K562 (cell line): ENCODE results near the gene ARPP21. TPM values are rescaled to one million over a fixed set of nuclear protein-coding genes. Genes with fewer than 3 reads are reported as not detected.

ENCODE experiments used
- ATAC-seq: fragments of 200-7000 bp; cut with Tn5 transposase; 3 replicates; pipeline ENCODE4 v1.9.1; 2020; ENCODE audit warnings: moderate library complexity
- BruUV-seq: library from RNA; stranded (reverse); fragments of 400-500 nt; replicated peaks from 2 replicates; lab custom pipeline; 2021; lab: Mats Ljungman, UMichigan
- CTCF ChIA-PET: fragments of 300-600 bp; formaldehyde crosslinking; extraction: SDS; loops from one replicate; lab custom pipeline; 2021; ENCODE audit warnings: low intra/inter-chr PET ratio; lab: Yijun Ruan, JAX
- POLR2A ChIA-PET: fragments of 300-600, 350-650 bp; sonication (Branson Sonifier 250); formaldehyde crosslinking; extraction: SDS; loops from one replicate; lab custom pipeline; 2021; ENCODE audit warnings: antibody characterized with exemption, inconsistent platforms; lab: Yijun Ruan, JAX
- DNase-seq, 4 experiments: peaks; one replicate each; pipeline versions ENCODE4 v3.0.0 to v3.0.0-alpha.2; 2011 to 2018; ENCODE audit warnings: low spot score in 3 of 4, mixed read lengths in 3 of 4; ENCODE audit errors: extremely low read depth in 1 of 4
- FAIRE-seq: peaks from 2 replicates; lab custom pipeline; 2011; peaks lifted over from hg19 to GRCh38; lab: Jason Lieb, UNC
- H2AFZ ChIP-seq: 2 replicates; pipeline ENCODE4 v1.6.0; 2011; ENCODE audit warnings: low read depth, low read length, control low read depth, inconsistent platforms
- H3K27ac ChIP-seq: fragments of 200-600 bp; 3 replicates; pipeline ENCODE4 v1.8.0; 2011; ENCODE audit warnings: low read depth, mild to moderate bottlenecking, control low read depth, inconsistent platforms, low read length, moderate library complexity, mixed read lengths; ENCODE audit errors: extremely low read depth
- H3K27me3 ChIP-seq, 2 experiments: fragments of 300-600 bp in 1 of 2; 2 replicates in 1 of 2; 3 replicates in 1 of 2; pipeline versions ENCODE4 v1.6.0 to v1.8.0; 2011; ENCODE audit warnings: inconsistent platforms in 2 of 2, low read length in 2 of 2, mild to moderate bottlenecking in 1 of 2, mixed read lengths in 1 of 2, moderate library complexity in 1 of 2; ENCODE audit not compliant: control insufficient read depth in 2 of 2, insufficient read depth in 2 of 2
- H3K36me3 ChIP-seq: fragments of 300-600 bp; 3 replicates; pipeline ENCODE4 v1.8.0; 2011; ENCODE audit warnings: mild to moderate bottlenecking, low read length, inconsistent platforms; ENCODE audit not compliant: control insufficient read depth, insufficient read depth
- H3K4me1 ChIP-seq, 2 experiments: fragments of 200-600 bp in 1 of 2; replicated peaks in 1 of 2; 2 replicates in 1 of 2; 3 replicates in 1 of 2; pipeline versions ENCODE4 v1.5.1 to v1.8.0; 2011; ENCODE audit warnings: inconsistent platforms in 2 of 2, low read length in 2 of 2, mild to moderate bottlenecking in 1 of 2, mixed read lengths in 1 of 2, moderate library complexity in 1 of 2; ENCODE audit not compliant: control insufficient read depth in 2 of 2, insufficient read depth in 2 of 2
- H3K4me2 ChIP-seq: 2 replicates; pipeline ENCODE4 v1.6.1; 2011; ENCODE audit warnings: low read length, control low read depth, inconsistent platforms, mixed read lengths; ENCODE audit not compliant: insufficient read depth
- H3K4me3 ChIP-seq: fragments of 200-600 bp; sonication (generic), shearing (Covaris generic); 2 replicates; pipeline ENCODE4 v1.5.1; 2016; ENCODE audit warnings: control low read depth, inconsistent platforms
- H3K79me2 ChIP-seq: fragments of 200-600 bp; 3 replicates; pipeline ENCODE4 v1.8.0; 2011; ENCODE audit warnings: low read length, inconsistent platforms; ENCODE audit not compliant: control insufficient read depth, insufficient read depth
- H3K9ac ChIP-seq, 2 experiments: 2 replicates each; pipeline versions ENCODE4 v1.6.0 to v1.6.1; 2011; ENCODE audit warnings: low read depth in 2 of 2, low read length in 2 of 2, control low read depth in 1 of 2, inconsistent platforms in 1 of 2, mild to moderate bottlenecking in 1 of 2, mixed read lengths in 1 of 2; ENCODE audit not compliant: insufficient read depth in 1 of 2
- H3K9me1 ChIP-seq: one replicate; pipeline ENCODE4 v1.6.0; 2011; ENCODE audit warnings: inconsistent platforms, mild to moderate bottlenecking, low read length, moderate library complexity; ENCODE audit not compliant: control insufficient read depth, insufficient read depth
- H3K9me3 ChIP-seq: replicated peaks from 2 replicates; pipeline ENCODE4 v1.5.1; 2011; ENCODE audit warnings: low read depth, low read length, inconsistent platforms; ENCODE audit not compliant: control insufficient read depth, insufficient read depth
- H4K20me1 ChIP-seq: replicated peaks from 2 replicates; pipeline ENCODE4 v1.6.1; 2011; ENCODE audit warnings: low read length, inconsistent platforms, mixed read lengths; ENCODE audit not compliant: control insufficient read depth, insufficient read depth
- EP400 ChIP-seq: fragments of 450-650 bp; IDR thresholded peaks from 2 replicates; pipeline ENCODE4 v1.6.1; 2017; ENCODE audit warnings: antibody characterized with exemption, mild to moderate bottlenecking, moderate library complexity
- FOXP1 ChIP-seq: sonication (generic); formaldehyde crosslinking; IDR thresholded peaks from 2 replicates; pipeline ENCODE4 v1.8.0; 2022; ENCODE audit warnings: mild to moderate bottlenecking, missing genetic modification reagents
- ZNF561 ChIP-seq: fragments of 450-650 bp; formaldehyde crosslinking; conservative IDR thresholded peaks from 2 replicates; pipeline ENCODE4 v1.4.0; 2020; ENCODE audit warnings: mild to moderate bottlenecking, moderate library complexity
- WGBS: fragments of 100-300 bp; shearing (Covaris generic); methylation state at CpG from one replicate; pipeline ENCODE4 v1.1.6; 2016; ENCODE audit warnings: low coverage, mixed read lengths; ENCODE audit not compliant: insufficient coverage; ENCODE audit errors: missing lambda C conversion rate; 5-methylcytosine and 5-hydroxymethylcytosine counted together
- in situ Hi-C: fragments of 300-500 bp; cut with MboI; formaldehyde crosslinking; loops from 4 replicates; pipeline ENCODE4 v1.15.0; 2018; ENCODE audit warnings: inconsistent platforms, mixed read lengths
- intact Hi-C: fragments of 100-400 bp; cut with micrococcal nuclease; formaldehyde crosslinking; loops from 2 replicates; pipeline ENCODE4 v1.14.2; 2022
- polyA plus RNA-seq, 8 experiments: library from polyadenylated mRNA; depleted of rRNA in 4 of 8; stranded (reverse) in 5 of 8; unstranded in 3 of 8; fragments of >200 nt; fragmentation: Nextera tagmentation in 2 of 8; fragmentation: Illumina TruSeq in 1 of 8; extraction: Ambion mirVana in 2 of 8; extraction: Trizol in 1 of 8; gene quantifications; 2 replicates each; pipeline versions ENCODE4 v1.2.1 to v1.2.3, GENCODE V29; 2011 to 2014; ENCODE audit warnings: inconsistent platforms in 1 of 8, missing spikeins in 1 of 8
- total RNA-seq, 7 experiments: library from RNA; depleted of rRNA in 6 of 7; stranded (reverse); fragments of >200 nt in 6 of 7; fragmentation: Illumina TruSeq in 2 of 7; extraction: Trizol in 2 of 7; gene quantifications; 2 replicates each; pipeline versions ENCODE4 v1.2.1 to v1.2.3, GENCODE V29; 2011 to 2021; ENCODE audit warnings: low replicate concordance in 1 of 7
- TF ChIP-seq, protein P1 (sequence below): fragments of 250-450 bp; sonication (Bioruptor Pico); IDR thresholded peaks from 2 replicates; pipeline ENCODE4 v1.5.0; 2022; ENCODE audit warnings: mild to moderate bottlenecking

Gene ARPP21
- total and polyA plus RNA-seq, 9 of the 15 experiments (the other 6 are each of a cell fraction or from before 2014, with no cell fraction given) = not detected

DNA sequence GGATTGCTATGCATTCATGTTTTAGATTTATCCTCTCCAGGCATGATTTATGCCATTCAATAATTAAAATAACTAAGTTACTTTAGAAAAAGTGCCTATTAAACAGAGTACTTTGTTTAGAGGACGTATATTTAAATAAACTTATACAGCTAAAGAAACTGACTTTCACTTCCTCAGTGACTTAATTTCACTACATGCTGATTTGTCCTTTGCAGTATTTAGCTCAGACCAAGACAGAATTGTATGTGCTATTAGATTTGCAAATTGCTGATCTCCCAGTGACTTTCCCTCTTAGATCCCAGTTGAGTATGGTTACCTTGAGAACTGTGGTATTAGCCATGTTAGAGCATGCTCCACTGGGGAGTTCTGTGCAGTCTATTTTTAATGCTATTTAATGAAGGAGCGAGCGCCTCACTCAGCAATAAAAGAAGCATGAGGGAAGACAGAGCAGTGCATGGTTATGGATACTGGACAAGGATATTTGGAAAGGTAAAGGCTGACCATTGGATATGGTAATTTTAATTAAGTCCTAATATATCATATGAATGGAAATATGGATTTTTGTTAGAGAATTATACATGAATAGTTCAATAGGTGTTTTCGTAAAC, 2.7 kb downstream of the ARPP21 start:
- no peaks in the 10 kb centered on the region for H3K27me3 ChIP-seq
- ATAC-seq = no peak
- H2AFZ ChIP-seq = no peak overlapping the region
- no peak for FAIRE-seq
- no peak for DNase-seq
- H3K4me1 ChIP-seq = no peaks in the 10 kb centered on the region
- H3K36me3 ChIP-seq = no peaks in the 10 kb centered on the region
- no peak overlapping the region for H3K9ac ChIP-seq
- H3K9me3 ChIP-seq = no peaks in the 10 kb centered on the region
- H3K9me1 ChIP-seq = no peaks in the 10 kb centered on the region
- H3K4me3 ChIP-seq = no peak overlapping the region
- H3K4me2 ChIP-seq = no peak overlapping the region
- intact Hi-C loops = no loop called here
- in situ Hi-C loops = no loop called here
- TF ChIP-seq ZNF561 (CRISPR knock-in tag) (no peak), FOXP1 (no peak), EP400 (no peak)
- TF ChIP-seq, protein P1, sequence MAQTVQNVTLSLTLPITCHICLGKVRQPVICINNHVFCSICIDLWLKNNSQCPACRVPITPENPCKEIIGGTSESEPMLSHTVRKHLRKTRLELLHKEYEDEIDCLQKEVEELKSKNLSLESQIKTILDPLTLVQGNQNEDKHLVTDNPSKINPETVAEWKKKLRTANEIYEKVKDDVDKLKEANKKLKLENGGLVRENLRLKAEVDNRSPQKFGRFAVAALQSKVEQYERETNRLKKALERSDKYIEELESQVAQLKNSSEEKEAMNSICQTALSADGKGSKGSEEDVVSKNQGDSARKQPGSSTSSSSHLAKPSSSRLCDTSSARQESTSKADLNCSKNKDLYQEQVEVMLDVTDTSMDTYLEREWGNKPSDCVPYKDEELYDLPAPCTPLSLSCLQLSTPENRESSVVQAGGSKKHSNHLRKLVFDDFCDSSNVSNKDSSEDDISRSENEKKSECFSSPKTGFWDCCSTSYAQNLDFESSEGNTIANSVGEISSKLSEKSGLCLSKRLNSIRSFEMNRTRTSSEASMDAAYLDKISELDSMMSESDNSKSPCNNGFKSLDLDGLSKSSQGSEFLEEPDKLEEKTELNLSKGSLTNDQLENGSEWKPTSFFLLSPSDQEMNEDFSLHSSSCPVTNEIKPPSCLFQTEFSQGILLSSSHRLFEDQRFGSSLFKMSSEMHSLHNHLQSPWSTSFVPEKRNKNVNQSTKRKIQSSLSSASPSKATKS (CRISPR knock-in tag) = no peak
- ChIA-PET POLR2A (no interaction called here), CTCF (no interaction called here)
- no peaks in the 10 kb centered on the region for H3K79me2 ChIP-seq
- BruUV-seq = no TSS peak
- WGBS = 0% methylated on average over 4 of the region's 4 CpGs
- H3K27ac ChIP-seq = no peak overlapping the region
- H4K20me1 ChIP-seq = no peaks in the 10 kb centered on the region
